Caco-2 (cell line): ENCODE data around the gene TIGIT. TPM values are rescaled to one million over a fixed set of nuclear protein-coding genes. Genes with fewer than 3 reads are reported as not detected.

Experiments
- BruUV-seq: library from RNA; stranded (reverse); fragments of 400-500 nt; replicated peaks from 2 replicates; lab custom pipeline; 2021; lab: Mats Ljungman, UMichigan
- CTCF ChIA-PET: fragments of 300-600 bp; sonication (Branson Sonifier 250); formaldehyde crosslinking; loops from one replicate; lab custom pipeline; 2022; ENCODE audit warnings: antibody characterized with exemption; lab: Charles Lee
- POLR2A ChIA-PET: fragments of 300-600 bp; sonication (Branson Sonifier 250); formaldehyde crosslinking; loops from one replicate; lab custom pipeline; 2022; ENCODE audit warnings: antibody characterized with exemption; lab: Charles Lee
- DNase-seq, 2 experiments: peaks; one replicate each; pipeline versions ENCODE4 v3.0.0 to v3.0.0-alpha.2; 2020 to 2022
- H3K27me3 ChIP-seq: replicated peaks from 2 replicates; pipeline ENCODE4 v1.6.0; 2011; ENCODE audit warnings: low read length; ENCODE audit not compliant: control insufficient read depth, insufficient read depth
- H3K36me3 ChIP-seq: 2 replicates; pipeline ENCODE4 v1.5.1; 2011; ENCODE audit warnings: low read length; ENCODE audit not compliant: control insufficient read depth, insufficient read depth
- H3K4me1 ChIP-seq: fragments of 250-450 bp; sonication (Bioruptor Pico); 2 replicates; pipeline ENCODE4 v1.5.1; 2020; ENCODE audit warnings: mild to moderate bottlenecking
- H3K4me3 ChIP-seq: 2 replicates; pipeline ENCODE4 v1.5.1; 2011; ENCODE audit warnings: low read depth, mild to moderate bottlenecking, control low read depth, low read length
- H3K9me3 ChIP-seq: fragments of 250-450 bp; sonication (Bioruptor Pico); 2 replicates; pipeline ENCODE4 v1.5.1; 2020; ENCODE audit warnings: mild to moderate bottlenecking, moderate library complexity
- H3K27ac Mint-ChIP-seq: one replicate; pipeline ENCODE4 v1.8.0; 2022; ENCODE audit warnings: mixed read lengths; ENCODE audit not compliant: unreplicated experiment
- H3K27me3 Mint-ChIP-seq: one replicate; pipeline ENCODE4 v1.8.0; 2022; ENCODE audit warnings: mixed read lengths; ENCODE audit not compliant: insufficient read depth, unreplicated experiment
- H3K36me3 Mint-ChIP-seq: one replicate; pipeline ENCODE4 v1.8.0; 2022; ENCODE audit warnings: mild to moderate bottlenecking, mixed read lengths; ENCODE audit not compliant: insufficient read depth, unreplicated experiment
- H3K4me1 Mint-ChIP-seq: one replicate; pipeline ENCODE4 v1.8.0; 2022; ENCODE audit warnings: low read depth, mixed read lengths; ENCODE audit not compliant: unreplicated experiment
- H3K4me3 Mint-ChIP-seq: one replicate; pipeline ENCODE4 v1.8.0; 2022; ENCODE audit warnings: mild to moderate bottlenecking, moderate library complexity, mixed read lengths; ENCODE audit not compliant: unreplicated experiment
- H3K9me3 Mint-ChIP-seq: one replicate; pipeline ENCODE4 v1.8.0; 2022; ENCODE audit warnings: mixed read lengths; ENCODE audit not compliant: unreplicated experiment
- CTCF ChIP-seq, 2 experiments: fragments of 200-600 bp in 1 of 2; IDR thresholded peaks; 1 replicate in 1 of 2; 2 replicates in 1 of 2; pipeline versions ENCODE4 v1.5.1 to v1.8.0; 2011 to 2022; ENCODE audit warnings: antibody characterized with exemption in 1 of 2, control low read depth in 1 of 2, inconsistent platforms in 1 of 2, low read depth in 1 of 2, low read length in 1 of 2, mild to moderate bottlenecking in 1 of 2, moderate library complexity in 1 of 2; ENCODE audit not compliant: insufficient read depth in 1 of 2, severe bottlenecking in 1 of 2, unreplicated experiment in 1 of 2
- intact Hi-C: fragments of 100-400 bp; cut with micrococcal nuclease; formaldehyde crosslinking; loops from one replicate; pipeline ENCODE4 v1.10.0; 2022; ENCODE audit not compliant: unreplicated experiment
- total RNA-seq: library from RNA; stranded (reverse); gene quantifications from 2 replicates; pipeline ENCODE4 v1.2.3, GENCODE V29; 2022

TIGIT gene
- total RNA-seq, 1 experiment from 2014 or later: not detected

- H3K4me3 Mint-ChIP-seq: no peak overlapping the region
- peaks cover 9% of the 10 kb centered on the region for H3K36me3 Mint-ChIP-seq
Measured at GRCh38 chr3:114356525-114356924, 62.7 kb downstream of the TIGIT start.

More at GRCh38 chr3:114356525-114356924, 62.7 kb downstream of the TIGIT start:
- Mint-ChIP-seq H3K27me3 (no peaks in the 10 kb centered on the region), H3K27ac (no peak overlapping the region), H3K4me1 (no peaks in the 10 kb centered on the region), H3K9me3 (no peaks in the 10 kb centered on the region)
- Histone ChIP-seq H3K4me1 (no peaks in the 10 kb centered on the region), H3K9me3 (no peaks in the 10 kb centered on the region), H3K36me3 (no peaks in the 10 kb centered on the region), H3K27me3 (no peaks in the 10 kb centered on the region), H3K4me3 (no peak overlapping the region)
- intact Hi-C loops: no loop called here
- no peak for TF ChIP-seq CTCF (IDR thresholded peaks at IDR 0.05; ENCODE audit: insufficient read depth in 1 of 2, low read depth in 1 of 2, low read length in 1 of 2, severe bottlenecking in 1 of 2, unreplicated experiment in 1 of 2)
- no peak for DNase-seq
- POLR2A ChIA-PET: no interaction called here
- CTCF ChIA-PET: no interaction called here
- no TSS peak for BruUV-seq

Other genes with a start within 250 kb of the TIGIT start
- gene CCDC191, start 237.5 kb upstream of the TIGIT start, total RNA-seq: 1.9 and 2.2 TPM in 2 replicates
- 30.7 and 35.7 TPM in 2 replicates for gene QTRT2, start 237.3 kb upstream of the TIGIT start, total RNA-seq
- gene DRD3, start 115.0 kb upstream of the TIGIT start, total RNA-seq: not detected in 2 replicates
- gene ZNF80, start 56.5 kb upstream of the TIGIT start, total RNA-seq: not detected in 2 replicates